Tibial artery (tissue), 4 donors: ENCODE measurements around the gene SPEM2.

ENCODE experiments used
- DNase-seq, 2 donors: peaks; one replicate each; pipeline ENCODE4 v3.0.0-alpha.2; 2019
- H3K27ac ChIP-seq, 2 donors: fragments of 200-600 bp; sonication (generic) in 1 of 2; 1 replicate in 1 of 2; 2 replicates in 1 of 2; pipeline ENCODE4 v1.5.1; 2018 to 2019; ENCODE audit warnings: mild to moderate bottlenecking in 1 of 2
- H3K27me3 ChIP-seq, 2 donors: fragments of 200-600 bp; sonication (generic) in 1 of 2; one replicate each; pipeline versions ENCODE4 v1.5.1 to v1.6.0; 2016 to 2019
- H3K36me3 ChIP-seq, 3 donors: fragments of 200-600 bp; sonication (generic) in 2 of 3; one replicate each; pipeline ENCODE4 v1.5.1; 2016 to 2019; ENCODE audit warnings: mild to moderate bottlenecking in 2 of 3
- H3K4me1 ChIP-seq, 4 donors: fragments of 200-600 bp; sonication (generic) in 2 of 4; 1 replicate in 3 of 4; 2 replicates in 1 of 4; pipeline ENCODE4 v1.5.1; 2016 to 2019
- H3K4me3 ChIP-seq, 2 donors: fragments of 200-600 bp; sonication (generic) in 1 of 2; 1 replicate in 1 of 2; 2 replicates in 1 of 2; pipeline ENCODE4 v1.5.1; 2018 to 2019; ENCODE audit warnings: mild to moderate bottlenecking in 2 of 2
- H3K9me3 ChIP-seq, 3 donors: fragments of 200-600 bp; sonication (generic) in 1 of 3; one replicate each; pipeline ENCODE4 v1.5.1; 2016 to 2019
- intact Hi-C: fragments of 100-400 bp; cut with DNase I; formaldehyde crosslinking; loops from one replicate; pipeline ENCODE4 v1.15.0; 2023; ENCODE audit warnings: low total_unique reads
- TF ChIP-seq, protein P1 (sequence below), 2 experiments: fragments of 200-600 bp in 1 of 2; fragments of 450-650 bp in 1 of 2; IDR thresholded peaks; one replicate each; pipeline ENCODE4 v1.5.1; 2017 to 2019; ENCODE audit warnings: antibody characterized with exemption in 2 of 2, mild to moderate bottlenecking in 1 of 2, moderate library complexity in 1 of 2

SPEM2 gene

DNA sequence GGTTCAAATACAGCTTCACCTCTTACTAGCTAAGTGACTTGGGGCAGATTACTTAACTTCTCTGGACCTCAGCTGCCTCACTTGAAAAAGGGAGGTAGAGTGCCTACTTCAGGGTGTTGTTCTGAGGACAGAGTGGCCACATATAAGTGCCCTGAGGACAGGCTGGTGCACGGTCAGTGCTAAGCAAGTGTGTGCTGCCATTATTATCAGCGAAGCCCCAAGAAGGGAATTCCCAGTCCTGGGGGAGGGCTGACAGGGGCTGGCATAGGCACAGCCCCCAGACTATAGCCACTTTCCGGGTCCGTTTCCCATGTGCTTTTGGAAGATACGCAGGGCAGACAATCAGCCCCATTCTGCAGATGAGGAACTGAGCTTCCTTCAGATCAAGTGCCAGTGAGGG is 51.5 kb downstream of the SPEM2 start:
- TF ChIP-seq, protein P1, sequence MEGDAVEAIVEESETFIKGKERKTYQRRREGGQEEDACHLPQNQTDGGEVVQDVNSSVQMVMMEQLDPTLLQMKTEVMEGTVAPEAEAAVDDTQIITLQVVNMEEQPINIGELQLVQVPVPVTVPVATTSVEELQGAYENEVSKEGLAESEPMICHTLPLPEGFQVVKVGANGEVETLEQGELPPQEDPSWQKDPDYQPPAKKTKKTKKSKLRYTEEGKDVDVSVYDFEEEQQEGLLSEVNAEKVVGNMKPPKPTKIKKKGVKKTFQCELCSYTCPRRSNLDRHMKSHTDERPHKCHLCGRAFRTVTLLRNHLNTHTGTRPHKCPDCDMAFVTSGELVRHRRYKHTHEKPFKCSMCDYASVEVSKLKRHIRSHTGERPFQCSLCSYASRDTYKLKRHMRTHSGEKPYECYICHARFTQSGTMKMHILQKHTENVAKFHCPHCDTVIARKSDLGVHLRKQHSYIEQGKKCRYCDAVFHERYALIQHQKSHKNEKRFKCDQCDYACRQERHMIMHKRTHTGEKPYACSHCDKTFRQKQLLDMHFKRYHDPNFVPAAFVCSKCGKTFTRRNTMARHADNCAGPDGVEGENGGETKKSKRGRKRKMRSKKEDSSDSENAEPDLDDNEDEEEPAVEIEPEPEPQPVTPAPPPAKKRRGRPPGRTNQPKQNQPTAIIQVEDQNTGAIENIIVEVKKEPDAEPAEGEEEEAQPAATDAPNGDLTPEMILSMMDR (IDR thresholded peaks at IDR 0.05) = no peak
- Histone ChIP-seq H3K9me3 (no peaks in the 10 kb centered on the region), H3K4me3 (peak overlapping the region; percentile 95 to 100), H3K36me3 (no peaks in the 10 kb centered on the region), H3K4me1 (peaks cover 0 to 64% (median 46%) of the 10 kb centered on the region in 4 donors), H3K27ac (peak overlapping the region; percentile 100), H3K27me3 (no peaks in the 10 kb centered on the region)
- intact Hi-C loops = loop anchor here (5.0 kb wide), 1 partner anchor 40 kb away; the partner anchor contains the start of genes FGF11 and TMEM102
- no peak for DNase-seq
